GM12892 (cell line): Measurements from ENCODE around the gene WFIKKN2.

Source experiments
- POLR2A ChIP-seq: IDR thresholded peaks from 2 replicates; pipeline ENCODE4 v1.6.1; 2011; ENCODE audit warnings: low read depth, low read length, control low read depth
- POLR2AphosphoS5 ChIP-seq: IDR thresholded peaks from 2 replicates; pipeline ENCODE4 v1.6.1; 2011; ENCODE audit warnings: low read depth, low read length, control low read depth
- TAF1 ChIP-seq: IDR thresholded peaks from 2 replicates; pipeline ENCODE4 v1.6.1; 2011; ENCODE audit warnings: low read depth, mild to moderate bottlenecking, control low read depth, low read length, borderline replicate concordance

DNA sequence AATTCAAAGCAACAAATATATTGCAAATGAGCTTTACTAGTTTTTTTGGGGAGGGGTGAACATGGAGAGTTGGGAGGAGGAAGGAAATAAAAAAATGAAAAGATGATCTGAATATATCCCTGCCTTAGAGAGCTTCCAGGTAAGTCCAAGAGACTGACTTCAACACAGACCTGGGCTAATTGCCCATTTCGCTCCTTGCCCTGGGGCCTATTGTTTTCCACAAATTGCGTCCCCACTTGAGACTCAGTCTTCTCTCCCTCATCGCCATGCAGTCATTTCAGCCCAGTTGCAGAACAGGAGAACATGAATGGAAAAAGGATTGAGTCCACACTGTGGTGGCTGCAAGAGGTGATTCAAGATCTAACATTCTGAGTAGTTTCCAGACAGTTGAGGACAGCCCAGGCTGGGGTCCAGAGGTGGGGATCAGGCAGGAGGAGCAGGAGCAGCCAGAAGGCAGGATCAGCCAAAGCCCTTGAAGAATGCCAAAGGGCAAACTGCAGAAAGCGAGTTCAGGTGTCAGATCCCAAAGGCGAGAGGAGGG lies 52.4 kb downstream of the WFIKKN2 start:
- TF ChIP-seq POLR2A (no peak), POLR2AphosphoS5 (no peak), TAF1 (no peak)
